ENCODE results near the gene ANKH.

- TF ChIP-seq CENPBD1 (CRISPR knock-in tag; IDR thresholded peaks at IDR 0.05; ENCODE audit: borderline replicate concordance, low read depth) (no peak), MBNL3 (CRISPR knock-in tag; conservative IDR thresholded peaks at IDR 0.05) (no peak), HCFC1 (IDR thresholded peaks at IDR 0.05; ENCODE audit: low read depth, low read length) (no peak)
These were observed 170.8 kb downstream of the ANKH start for GRCh38 chr5:14700478-14701436.
